Liver (tissue), 9 donors: Measurements from ENCODE around the gene TNFRSF6B. TPM values are rescaled to one million over a fixed set of nuclear protein-coding genes. Genes with fewer than 3 reads are reported as not detected.
"Not testable (repeated sequence)": the region's sequence is repeated elsewhere in the genome, so short reads cannot be mapped to it uniquely, and the experiment has no call there.

Experiments used
- DNase-seq: peaks from one replicate; pipeline ENCODE4 v3.0.0-alpha.2; 2017; ENCODE audit warnings: low spot score
- H3K27ac ChIP-seq, 2 donors: one replicate each; pipeline ENCODE4 v1.7.0; 2013; ENCODE audit warnings: inconsistent platforms in 2 of 2, low read length in 2 of 2, control low read depth in 1 of 2, low read depth in 1 of 2, mild to moderate bottlenecking in 1 of 2
- H3K27me3 ChIP-seq, 4 donors: one replicate each; pipeline versions ENCODE4 v1.6.1 to v1.7.0; 2013; ENCODE audit warnings: low read length in 3 of 4, inconsistent platforms in 1 of 4, mild to moderate bottlenecking in 1 of 4, moderate library complexity in 1 of 4; ENCODE audit not compliant: control insufficient read depth in 4 of 4, insufficient read depth in 4 of 4
- H3K36me3 ChIP-seq, 4 donors: one replicate each; pipeline versions ENCODE4 v1.6.1 to v1.7.0; 2013; ENCODE audit warnings: low read length in 3 of 4, mild to moderate bottlenecking in 3 of 4, low read depth in 1 of 4, moderate library complexity in 1 of 4; ENCODE audit not compliant: control insufficient read depth in 4 of 4, insufficient read depth in 3 of 4
- H3K4me1 ChIP-seq, 4 donors: one replicate each; pipeline versions ENCODE4 v1.6.1 to v1.7.0; 2013; ENCODE audit warnings: low read length in 3 of 4, mild to moderate bottlenecking in 3 of 4, moderate library complexity in 1 of 4; ENCODE audit not compliant: control insufficient read depth in 4 of 4, insufficient read depth in 4 of 4
- H3K4me3 ChIP-seq, 3 donors: one replicate each; pipeline versions ENCODE4 v1.6.1 to v1.7.0; 2013; ENCODE audit warnings: low read length in 3 of 3, control low read depth in 1 of 3, low read depth in 1 of 3, mild to moderate bottlenecking in 1 of 3
- H3K9ac ChIP-seq, 2 donors: one replicate each; pipeline ENCODE4 v1.7.0; 2013; ENCODE audit warnings: low read length in 2 of 2, mild to moderate bottlenecking in 2 of 2, moderate library complexity in 2 of 2, control low read depth in 1 of 2, low read depth in 1 of 2
- H3K9me3 ChIP-seq, 4 donors: one replicate each; pipeline versions ENCODE4 v1.6.1 to v1.7.0; 2013; ENCODE audit warnings: low read length in 3 of 4; ENCODE audit not compliant: control insufficient read depth in 4 of 4
- HNF4G ChIP-seq: IDR thresholded peaks from 2 replicates; pipeline ENCODE4 v1.6.1; 2016; ENCODE audit warnings: antibody characterized with exemption
- REST ChIP-seq: IDR thresholded peaks from 2 replicates; pipeline ENCODE4 v1.6.1; 2016; ENCODE audit warnings: antibody characterized with exemption, mild to moderate bottlenecking
- WGBS: extraction: QIAGEN DNeasy Blood & Tissue Kit; methylation state at CpG from one replicate; pipeline ENCODE4 v1.1.7; 2013; 5-methylcytosine and 5-hydroxymethylcytosine counted together
- polyA plus RNA-seq, 2 donors: library from polyadenylated mRNA; stranded (reverse) in 1 of 2; unstranded in 1 of 2; fragments of 200-250 nt in 1 of 2; fragments of >200 nt in 1 of 2; fragmentation: Nextera tagmentation in 1 of 2; extraction: Ambion mirVana in 1 of 2; gene quantifications; one replicate each; pipeline versions ENCODE4 v1.2.1 to v1.2.3, GENCODE V29; 2013 to 2015
- total RNA-seq, 2 donors: library from RNA; depleted of rRNA; stranded (reverse); fragments of >200 nt; gene quantifications; one replicate each; pipeline ENCODE4 v1.2.3, GENCODE V29; 2014
- TF ChIP-seq, protein P1 (sequence below): IDR thresholded peaks from 2 replicates; pipeline ENCODE4 v1.6.1; 2016; ENCODE audit warnings: antibody characterized with exemption
- TF ChIP-seq, protein P2 (sequence below): IDR thresholded peaks from 2 replicates; pipeline ENCODE4 v1.6.1; 2016; ENCODE audit warnings: antibody characterized with exemption
- donor health status: healthy.
- donor health status: healthy.
- donor health status: healthy.
- donor health status: healthy.
- donor health status: healthy.

TNFRSF6B gene
- total and polyA plus RNA-seq, 4 donors: 0.09 to 0.73 TPM; not detected in 2

DNA sequence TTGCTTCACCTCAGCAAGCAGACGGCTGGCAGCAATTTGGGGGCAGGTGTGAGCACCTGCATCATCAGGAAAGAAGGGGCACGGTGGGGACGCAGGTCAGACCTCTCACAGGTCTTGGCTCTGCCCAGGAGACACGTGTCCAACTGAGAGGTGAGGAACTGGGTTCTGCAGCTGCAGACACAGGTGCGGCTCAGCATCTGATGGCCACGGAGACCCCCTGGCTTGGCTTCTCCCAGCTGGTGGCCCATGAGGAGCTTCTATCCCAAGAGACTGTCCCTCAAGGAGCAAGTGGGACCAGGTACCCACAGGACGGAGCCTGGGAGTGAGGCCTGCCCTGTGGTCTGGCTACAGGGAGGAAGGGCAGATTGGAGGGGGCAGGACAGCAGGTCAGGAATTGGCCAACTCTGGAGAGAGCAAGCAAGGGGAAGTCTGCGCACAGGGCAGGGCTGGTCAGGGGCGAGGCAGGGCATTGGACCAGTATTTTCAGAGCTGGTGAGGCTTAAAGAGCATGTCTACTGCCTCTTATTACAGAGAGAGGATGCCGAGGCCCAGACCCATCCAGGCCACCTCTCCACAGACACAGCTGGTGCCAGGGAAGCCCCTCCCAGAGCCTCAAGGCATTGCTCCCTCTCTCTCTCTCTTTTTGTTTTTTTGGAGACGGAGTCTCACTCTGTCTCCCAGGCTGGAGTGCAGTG is 47.4 kb upstream of the TNFRSF6B start:
- peaks cover 0 to 17% (median 6%) of the 10 kb centered on the region in 4 donors for H3K4me1 ChIP-seq
- 80% methylated on average over 11 of the region's 11 CpGs for WGBS
- DNase-seq: no peak
- peaks cover 0 to 4% (median 0%) of the 10 kb centered on the region in 4 donors for H3K27me3 ChIP-seq
- no peak overlapping the region for H3K4me3 ChIP-seq
- no peak for TF ChIP-seq REST
- TF ChIP-seq, protein P1, sequence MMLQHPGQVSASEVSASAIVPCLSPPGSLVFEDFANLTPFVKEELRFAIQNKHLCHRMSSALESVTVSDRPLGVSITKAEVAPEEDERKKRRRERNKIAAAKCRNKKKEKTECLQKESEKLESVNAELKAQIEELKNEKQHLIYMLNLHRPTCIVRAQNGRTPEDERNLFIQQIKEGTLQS: no peak
- no peak overlapping the region for H3K9ac ChIP-seq
- H3K9me3 ChIP-seq: no peaks in the 10 kb centered on the region
- no peak overlapping the region for H3K27ac ChIP-seq
- no peaks in the 10 kb centered on the region for H3K36me3 ChIP-seq

- H3K9ac ChIP-seq, H3K4me3 ChIP-seq, H3K36me3 ChIP-seq, H3K27ac ChIP-seq, H3K27me3 ChIP-seq, H3K9me3 ChIP-seq, DNase-seq: not testable (repeated sequence)
- 89% methylated on average over 25 of the region's 25 CpGs for WGBS
- peaks cover 0 to 17% (median 6%) of the 10 kb centered on the region in 4 donors for H3K4me1 ChIP-seq
Observed at GRCh38 chr20:63650486-63650885, 46.0 kb upstream of the TNFRSF6B start.

GRCh38 chr20:63651942-63652191 is 44.6 kb upstream of the TNFRSF6B start:
- TF ChIP-seq, protein P1: no peak
- no peak for TF ChIP-seq HNF4G
- TF ChIP-seq, protein P2, sequence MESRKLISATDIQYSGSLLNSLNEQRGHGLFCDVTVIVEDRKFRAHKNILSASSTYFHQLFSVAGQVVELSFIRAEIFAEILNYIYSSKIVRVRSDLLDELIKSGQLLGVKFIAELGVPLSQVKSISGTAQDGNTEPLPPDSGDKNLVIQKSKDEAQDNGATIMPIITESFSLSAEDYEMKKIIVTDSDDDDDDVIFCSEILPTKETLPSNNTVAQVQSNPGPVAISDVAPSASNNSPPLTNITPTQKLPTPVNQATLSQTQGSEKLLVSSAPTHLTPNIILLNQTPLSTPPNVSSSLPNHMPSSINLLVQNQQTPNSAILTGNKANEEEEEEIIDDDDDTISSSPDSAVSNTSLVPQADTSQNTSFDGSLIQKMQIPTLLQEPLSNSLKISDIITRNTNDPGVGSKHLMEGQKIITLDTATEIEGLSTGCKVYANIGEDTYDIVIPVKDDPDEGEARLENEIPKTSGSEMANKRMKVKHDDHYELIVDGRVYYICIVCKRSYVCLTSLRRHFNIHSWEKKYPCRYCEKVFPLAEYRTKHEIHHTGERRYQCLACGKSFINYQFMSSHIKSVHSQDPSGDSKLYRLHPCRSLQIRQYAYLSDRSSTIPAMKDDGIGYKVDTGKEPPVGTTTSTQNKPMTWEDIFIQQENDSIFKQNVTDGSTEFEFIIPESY: no peak
- DNase-seq: no peak
- Histone ChIP-seq H3K9ac (no peak overlapping the region), H3K27me3 (peaks cover 0 to 4% (median 0%) of the 10 kb centered on the region in 4 donors), H3K9me3 (no peaks in the 10 kb centered on the region), H3K4me1 (peaks cover 0 to 17% (median 6%) of the 10 kb centered on the region in 4 donors), H3K4me3 (peak overlapping the region in 1 of 3 donors; percentile 50), H3K27ac (no peak overlapping the region), H3K36me3 (no peaks in the 10 kb centered on the region)
- WGBS: 16% methylated on average over 11 of the region's 11 CpGs
